Transverse colon (tissue), 4 donors: ENCODE results near the gene SEMA4D. TPM values are rescaled to one million over a fixed set of nuclear protein-coding genes. Genes with fewer than 3 reads are reported as not detected.

Experiments used
- DNase-seq: peaks from one replicate; pipeline ENCODE4 v3.0.0-alpha.2; 2019
- H3K27ac ChIP-seq, 4 donors: fragments of 200-600 bp; sonication (generic); 2 replicates each; pipeline ENCODE4 v1.5.1; 2016 to 2018; ENCODE audit warnings: inconsistent platforms in 4 of 4
- H3K27me3 ChIP-seq: fragments of 200-600 bp; sonication (generic); 2 replicates; pipeline ENCODE4 v1.5.1; 2017; ENCODE audit warnings: inconsistent platforms
- H3K36me3 ChIP-seq, 4 donors: fragments of 200-600 bp; sonication (generic); 2 replicates each; pipeline ENCODE4 v1.5.1; 2017 to 2019; ENCODE audit warnings: inconsistent platforms in 4 of 4
- H3K4me1 ChIP-seq, 4 donors: fragments of 200-600 bp; sonication (generic); 2 replicates each; pipeline ENCODE4 v1.5.1; 2017 to 2020; ENCODE audit warnings: inconsistent platforms in 4 of 4
- H3K4me3 ChIP-seq, 4 donors: fragments of 200-600 bp; sonication (generic); 1 replicate in 1 of 4; 2 replicates in 3 of 4; pipeline versions ENCODE4 v1.5.1 to v1.6.1; 2017 to 2019; ENCODE audit warnings: inconsistent platforms in 4 of 4
- H3K9me3 ChIP-seq, 2 donors: fragments of 200-600 bp; sonication (generic); 2 replicates each; pipeline ENCODE4 v1.5.1; 2017 to 2019; ENCODE audit warnings: inconsistent platforms in 2 of 2
- EP300 ChIP-seq: sonication (generic); formaldehyde crosslinking; IDR thresholded peaks from one replicate; pipeline ENCODE4 v1.6.1; 2017; ENCODE audit warnings: antibody characterized with exemption, low read depth
- POLR2A ChIP-seq: fragments of 450-650 bp; IDR thresholded peaks from one replicate; pipeline ENCODE4 v1.6.1; 2016; ENCODE audit warnings: antibody characterized with exemption, mild to moderate bottlenecking, moderate library complexity
- POLR2AphosphoS5 ChIP-seq, 3 donors: sonication (generic); formaldehyde crosslinking; IDR thresholded peaks; one replicate each; pipeline ENCODE4 v1.6.1; 2016; ENCODE audit warnings: antibody characterized with exemption in 3 of 3
- WGBS, 2 donors: methylation state at CpG; one replicate each; pipeline ENCODE4 v1.1.5; 2018; ENCODE audit warnings: low coverage in 1 of 2; 5-methylcytosine and 5-hydroxymethylcytosine counted together
- in situ Hi-C, 4 donors: fragments of 200-750 bp; cut with MboI; loops; one replicate each; pipeline versions ENCODE4 v1.15.0 to v1.15.1; 2017; ENCODE audit warnings: low sequenced_read_pairs in 3 of 4, low pct_ligation_motif_present in 1 of 4, low pct_unique_long_range_greater_than_20kb in 1 of 4
- intact Hi-C: fragments of 100-400 bp; cut with DNase I; formaldehyde crosslinking; loops from one replicate; pipeline ENCODE4 v1.15.1; 2023; ENCODE audit warnings: low total_unique reads
- total RNA-seq, 4 donors: library from RNA; depleted of rRNA; stranded (reverse); fragments of >200 nt; gene quantifications; one replicate each; pipeline ENCODE4 v1.1.0, GENCODE V29; 2016
- TF ChIP-seq, protein P1 (sequence below), 5 experiments: fragments of 200-600 bp in 3 of 5; fragments of 450-650 bp in 2 of 5; sonication (generic) in 3 of 5; IDR thresholded peaks; 1 replicate in 2 of 5; 2 replicates in 3 of 5; pipeline ENCODE4 v1.5.1; 2016 to 2017; ENCODE audit warnings: antibody characterized with exemption in 5 of 5, inconsistent platforms in 3 of 5, mild to moderate bottlenecking in 2 of 5, moderate library complexity in 1 of 5

The SEMA4D gene
- total RNA-seq, 4 donors from 2014 or later = 8.7 to 29.1 (median 14.5) TPM

DNA sequence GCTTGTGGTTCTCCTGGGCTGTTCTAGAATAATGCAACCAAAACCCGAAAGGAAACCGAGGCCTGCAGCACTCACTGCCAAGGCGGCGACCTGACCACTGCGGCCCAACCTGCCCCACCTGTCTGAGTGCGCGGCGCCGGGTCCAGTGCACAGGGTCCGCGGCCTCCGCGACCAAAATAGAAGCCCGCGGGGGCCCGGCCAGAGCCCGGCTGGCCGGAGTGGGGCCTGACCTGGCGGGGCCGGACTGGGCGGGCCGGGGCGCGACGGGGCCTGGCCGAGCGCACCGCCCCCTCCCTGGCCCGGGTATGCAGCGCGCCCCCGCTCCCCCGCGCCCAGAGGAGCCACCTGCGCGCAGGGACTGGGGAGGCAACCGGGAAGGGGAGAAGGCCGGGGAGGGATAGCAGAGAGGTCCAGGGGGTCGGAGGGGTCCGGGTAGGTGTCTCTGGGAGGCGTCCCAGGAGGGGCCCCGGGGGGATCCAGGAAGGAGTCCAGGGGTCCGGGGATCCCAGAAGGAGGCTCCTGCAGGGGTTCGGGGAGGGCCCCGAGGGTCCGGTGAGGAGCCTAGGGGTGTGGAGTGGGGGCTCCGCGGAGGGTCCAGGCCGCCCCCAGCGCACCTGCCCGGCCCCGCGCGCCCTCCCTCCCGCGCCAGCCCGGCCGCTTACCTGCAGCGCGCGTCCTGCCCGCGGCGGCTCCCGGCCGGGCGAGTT lies 503 bp downstream of the SEMA4D start:
- DNase-seq = peak; percentile 68
- no peaks in the 10 kb centered on the region for H3K27me3 ChIP-seq
- TF ChIP-seq EP300 = no peak
- TF ChIP-seq, protein P1, sequence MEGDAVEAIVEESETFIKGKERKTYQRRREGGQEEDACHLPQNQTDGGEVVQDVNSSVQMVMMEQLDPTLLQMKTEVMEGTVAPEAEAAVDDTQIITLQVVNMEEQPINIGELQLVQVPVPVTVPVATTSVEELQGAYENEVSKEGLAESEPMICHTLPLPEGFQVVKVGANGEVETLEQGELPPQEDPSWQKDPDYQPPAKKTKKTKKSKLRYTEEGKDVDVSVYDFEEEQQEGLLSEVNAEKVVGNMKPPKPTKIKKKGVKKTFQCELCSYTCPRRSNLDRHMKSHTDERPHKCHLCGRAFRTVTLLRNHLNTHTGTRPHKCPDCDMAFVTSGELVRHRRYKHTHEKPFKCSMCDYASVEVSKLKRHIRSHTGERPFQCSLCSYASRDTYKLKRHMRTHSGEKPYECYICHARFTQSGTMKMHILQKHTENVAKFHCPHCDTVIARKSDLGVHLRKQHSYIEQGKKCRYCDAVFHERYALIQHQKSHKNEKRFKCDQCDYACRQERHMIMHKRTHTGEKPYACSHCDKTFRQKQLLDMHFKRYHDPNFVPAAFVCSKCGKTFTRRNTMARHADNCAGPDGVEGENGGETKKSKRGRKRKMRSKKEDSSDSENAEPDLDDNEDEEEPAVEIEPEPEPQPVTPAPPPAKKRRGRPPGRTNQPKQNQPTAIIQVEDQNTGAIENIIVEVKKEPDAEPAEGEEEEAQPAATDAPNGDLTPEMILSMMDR (IDR thresholded peaks at IDR 0.05) = no peak
- TF ChIP-seq POLR2AphosphoS5 (IDR thresholded peaks at IDR 0.05) = peak in 1 of 3 donors; percentile 24
- no peak for TF ChIP-seq POLR2A
- peak overlapping the region; percentile 79 to 87 (median 82) for H3K27ac ChIP-seq
- H3K9me3 ChIP-seq = no peaks in the 10 kb centered on the region
- peak overlapping the region; percentile 80 to 92 (median 91) for H3K4me3 ChIP-seq
- H3K4me1 ChIP-seq = peaks cover 6 to 37% (median 15%) of the 10 kb centered on the region in 4 donors
- H3K36me3 ChIP-seq = no peaks in the 10 kb centered on the region
- in situ Hi-C loops = no loop called here
- intact Hi-C loops = no loop called here
- WGBS, 2 donors = 2% methylated on average over 42 of the region's 67 CpGs; no CpG with 5 or more reads in 1 of the 2 donors

DNA sequence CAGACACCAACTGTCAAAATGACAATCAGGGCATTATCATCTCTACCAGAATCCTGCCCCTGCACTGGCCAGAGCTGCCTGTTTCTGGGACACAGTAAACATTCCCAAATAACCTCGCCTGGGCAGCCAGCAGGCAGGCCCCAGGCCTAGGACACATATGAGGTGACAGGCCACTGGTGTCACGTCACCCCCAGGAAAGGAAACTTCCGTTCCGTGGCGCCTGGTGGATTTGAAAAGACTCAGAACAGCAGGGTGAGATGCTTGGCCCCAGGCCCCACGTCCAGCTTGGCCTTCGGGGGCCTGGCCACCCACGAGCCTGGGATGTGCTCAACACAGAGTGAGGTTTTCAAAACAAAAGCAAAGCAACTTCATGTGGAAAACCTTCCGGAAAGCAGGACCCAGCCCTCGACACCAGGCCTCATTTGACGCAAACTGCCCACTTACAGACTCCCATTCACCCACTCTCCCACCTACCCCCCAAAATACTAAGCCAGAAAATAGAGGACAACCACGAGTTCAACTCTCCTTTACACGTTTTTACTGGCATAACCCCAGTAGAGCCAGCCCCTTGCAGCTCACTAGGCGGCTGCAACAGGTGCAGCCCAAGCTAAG lies 1.2 kb downstream of the SEMA4D start:
- Histone ChIP-seq H3K4me3 (peak overlapping the region in 3 of 4 donors; percentile 80 to 92 (median 92)), H3K9me3 (no peaks in the 10 kb centered on the region), H3K4me1 (peaks cover 6 to 37% (median 15%) of the 10 kb centered on the region in 4 donors), H3K27ac (peak overlapping the region; percentile 79 to 87 (median 82)), H3K27me3 (no peaks in the 10 kb centered on the region), H3K36me3 (no peaks in the 10 kb centered on the region)
- TF ChIP-seq, protein P1 (IDR thresholded peaks at IDR 0.05) = no peak
- TF ChIP-seq POLR2A = no peak
- no peak for TF ChIP-seq POLR2AphosphoS5 (IDR thresholded peaks at IDR 0.05)
- no peak for TF ChIP-seq EP300
- in situ Hi-C loops = no loop called here
- DNase-seq = peak; percentile 42
- intact Hi-C loops = no loop called here
- WGBS, 2 donors = 27% methylated on average over 14 of the region's 14 CpGs; no CpG with 5 or more reads in 1 of the 2 donors

DNA sequence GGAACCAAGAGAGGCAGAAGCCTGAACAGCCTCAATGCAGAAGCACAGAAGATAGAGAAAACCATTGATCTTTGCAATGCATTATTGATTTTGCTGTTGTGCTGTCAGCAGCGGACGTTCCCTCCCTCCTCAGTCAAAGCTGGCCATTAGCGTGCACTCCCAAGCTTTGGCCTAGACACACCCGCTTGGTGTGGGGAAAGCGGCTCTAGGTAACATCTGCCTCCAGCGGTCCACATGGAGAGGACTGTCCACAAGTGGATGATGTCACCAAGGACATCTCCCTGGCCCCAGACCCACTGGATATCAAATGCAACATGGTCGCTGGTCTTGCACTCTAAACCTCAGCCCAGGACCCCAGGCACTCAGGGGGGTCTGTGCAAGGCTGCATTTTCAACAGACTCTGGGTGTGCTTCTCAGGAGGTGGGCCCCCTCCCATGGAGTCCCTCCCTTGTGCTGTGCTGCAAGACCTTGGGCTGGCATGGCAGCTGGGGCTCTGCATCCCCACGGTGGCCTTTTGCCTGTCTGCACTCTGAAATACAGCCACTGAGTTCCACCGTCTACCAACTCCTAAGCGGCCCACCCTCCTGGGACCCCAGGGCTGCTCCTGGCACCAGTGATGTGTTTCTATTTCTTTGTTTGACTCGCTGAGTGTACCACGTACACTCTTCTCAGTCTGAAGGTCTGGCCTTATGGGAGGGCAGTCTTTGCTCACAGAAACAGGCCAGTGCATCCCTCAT lies 1.9 kb downstream of the SEMA4D start:
- no peak for TF ChIP-seq POLR2A
- no peak for TF ChIP-seq EP300
- no peak for TF ChIP-seq POLR2AphosphoS5 (IDR thresholded peaks at IDR 0.05)
- TF ChIP-seq, protein P1 (IDR thresholded peaks at IDR 0.05) = no peak
- H3K27ac ChIP-seq = peak overlapping the region; percentile 79 to 87 (median 82)
- peak overlapping the region in 2 of 4 donors; percentile 80 to 92 for H3K4me3 ChIP-seq
- no peaks in the 10 kb centered on the region for H3K9me3 ChIP-seq
- no peak for DNase-seq
- H3K27me3 ChIP-seq = no peaks in the 10 kb centered on the region
- peaks cover 6 to 37% (median 15%) of the 10 kb centered on the region in 4 donors for H3K4me1 ChIP-seq
- no peaks in the 10 kb centered on the region for H3K36me3 ChIP-seq
- in situ Hi-C loops (no loop called here), intact Hi-C loops (no loop called here)
- WGBS, 2 donors = 75 to 80% methylated on average over 2 to 12 of the region's 12 CpGs

DNA sequence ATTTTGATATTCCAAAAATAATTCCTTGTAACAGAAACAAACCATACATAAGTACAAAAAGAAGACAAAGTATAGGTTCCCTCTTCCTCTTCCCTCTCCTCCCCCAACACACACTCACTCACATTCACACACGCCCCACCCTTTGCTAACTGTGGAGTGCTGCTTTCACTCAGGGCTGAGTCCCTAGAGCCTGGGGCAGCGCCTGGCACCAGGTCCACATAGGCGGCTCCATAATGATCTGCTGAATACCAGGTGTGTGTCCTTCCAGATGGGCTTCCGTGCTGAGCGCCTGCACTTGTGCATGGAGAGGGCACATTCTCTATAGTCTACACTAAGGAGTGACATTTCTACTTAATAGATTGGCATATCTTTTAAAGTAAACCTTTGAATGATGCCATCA lies 3.7 kb downstream of the SEMA4D start:
- 67% methylated on average over 5 of the region's 5 CpGs; no CpG with 5 or more reads in 1 of the 2 donors for WGBS, 2 donors
- no peaks in the 10 kb centered on the region for H3K27me3 ChIP-seq

More for the DNA sequence above, 3.7 kb downstream of the SEMA4D start:
- TF ChIP-seq, protein P1 (IDR thresholded peaks at IDR 0.05) = no peak
- TF ChIP-seq POLR2AphosphoS5 (IDR thresholded peaks at IDR 0.05) = no peak
- TF ChIP-seq EP300 = no peak
- TF ChIP-seq POLR2A = no peak
- Histone ChIP-seq H3K27ac (peak overlapping the region in 1 of 4 donors; percentile 0), H3K4me3 (no peak overlapping the region), H3K36me3 (no peaks in the 10 kb centered on the region), H3K9me3 (no peaks in the 10 kb centered on the region), H3K4me1 (peaks cover 6 to 40% (median 15%) of the 10 kb centered on the region in 4 donors)
- in situ Hi-C loops = no loop called here
- no peak for DNase-seq
- intact Hi-C loops = no loop called here
